SK-N-DZ (cell line): Measurements from ENCODE around the gene IMPACT.

Experiments used
- DNase-seq: peaks from one replicate; pipeline ENCODE4 v3.0.0-alpha.2; 2015; ENCODE audit warnings: low spot score

Gene IMPACT

GRCh38 chr18:24420551-24420950 lies 5.9 kb upstream of the IMPACT start:
- DNase-seq = no peak

GRCh38 chr18:24421831-24422230 lies 4.6 kb upstream of the IMPACT start:
- DNase-seq = no peak

- DNase-seq = no peak
Measured at GRCh38 chr18:24426073-24426397, 435 bp upstream of the IMPACT start.

GRCh38 chr18:24427484-24427883 lies 1.0 kb downstream of the IMPACT start:
- no peak for DNase-seq

GRCh38 chr18:24428709-24429108 lies 2.2 kb downstream of the IMPACT start:
- DNase-seq = no peak

- no peak for DNase-seq
Measured at GRCh38 chr18:24429188-24429587, 2.7 kb downstream of the IMPACT start.

- DNase-seq = no peak
Measured at GRCh38 chr18:24432618-24433017, 6.1 kb downstream of the IMPACT start.

GRCh38 chr18:24436939-24437338 lies 10.5 kb downstream of the IMPACT start:
- DNase-seq = no peak

GRCh38 chr18:24443870-24444269 lies 17.4 kb downstream of the IMPACT start:
- DNase-seq = no peak

GRCh38 chr18:24446453-24446852 lies 20.0 kb downstream of the IMPACT start:
- no peak for DNase-seq

GRCh38 chr18:24446953-24447538 lies 20.6 kb downstream of the IMPACT start:
- no peak for DNase-seq

- no peak for DNase-seq
Measured at GRCh38 chr18:24447961-24448360, 21.5 kb downstream of the IMPACT start.

- no peak for DNase-seq
Measured at GRCh38 chr18:24456549-24456948, 30.1 kb downstream of the IMPACT start.

GRCh38 chr18:24459772-24460171 lies 33.3 kb downstream of the IMPACT start:
- no peak for DNase-seq

- DNase-seq = no peak
Measured at GRCh38 chr18:24460388-24460787, 33.9 kb downstream of the IMPACT start, which contains the start of gene HRH4. Gene HRH4 (plus strand): TSS chr18:24460637. CDS start chr18:24460729, 92 bp downstream.

- no peak for DNase-seq
Measured at GRCh38 chr18:24461996-24462395, 35.5 kb downstream of the IMPACT start.

GRCh38 chr18:24462838-24463775 lies 36.6 kb downstream of the IMPACT start:
- DNase-seq = no peak

GRCh38 chr18:24465486-24465885 lies 39.0 kb downstream of the IMPACT start:
- no peak for DNase-seq

- DNase-seq = no peak
Measured at GRCh38 chr18:24466771-24467170, 40.3 kb downstream of the IMPACT start.

GRCh38 chr18:24470022-24470618 lies 43.6 kb downstream of the IMPACT start:
- no peak for DNase-seq

- no peak for DNase-seq
Measured at GRCh38 chr18:24470805-24471204, 44.3 kb downstream of the IMPACT start.

GRCh38 chr18:24472591-24472990 lies 46.1 kb downstream of the IMPACT start:
- DNase-seq = no peak

GRCh38 chr18:24474406-24474805 lies 47.9 kb downstream of the IMPACT start:
- no peak for DNase-seq
